ENCODE measurements around the gene SGSM2. TPM values are rescaled to one million over a fixed set of nuclear protein-coding genes. Genes with fewer than 3 reads are reported as not detected.

SGSM2 gene
- total and polyA plus RNA-seq, 2 donors (not counting 1 experiment from before 2014, with no cell fraction given): 139 to 181 TPM

DNA sequence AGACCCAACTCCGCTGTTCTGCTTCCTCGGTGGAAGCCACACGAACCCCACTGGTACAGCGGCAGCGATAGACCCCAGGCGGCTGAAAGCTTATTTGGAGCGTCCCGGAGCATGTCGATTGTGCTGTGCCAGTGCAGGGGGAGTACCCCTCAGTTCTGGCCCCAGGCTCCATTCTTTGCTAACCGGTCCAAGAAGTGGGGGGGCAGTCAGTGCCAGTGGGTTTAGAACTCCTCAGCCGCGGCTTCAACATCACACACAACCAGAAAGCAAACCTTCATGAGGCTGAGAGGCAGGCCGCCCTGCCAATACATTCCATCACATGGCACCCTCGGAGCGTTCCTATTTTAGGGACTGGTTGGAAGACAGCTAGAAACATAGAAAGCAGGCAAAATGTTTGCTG is 65.2 kb downstream of the SGSM2 start:
- no peaks in the 10 kb centered on the region for H3K27me3 Mint-ChIP-seq
- H3K4me1 Mint-ChIP-seq: peaks cover 28% of the 10 kb centered on the region
- intact Hi-C loops (cut with micrococcal nuclease): loop anchor here (1.0 to 5.0 kb wide), 3 partner anchors 66 to 775 kb away; partner anchors contain the start of genes SLC43A2 and TSR1

DNA sequence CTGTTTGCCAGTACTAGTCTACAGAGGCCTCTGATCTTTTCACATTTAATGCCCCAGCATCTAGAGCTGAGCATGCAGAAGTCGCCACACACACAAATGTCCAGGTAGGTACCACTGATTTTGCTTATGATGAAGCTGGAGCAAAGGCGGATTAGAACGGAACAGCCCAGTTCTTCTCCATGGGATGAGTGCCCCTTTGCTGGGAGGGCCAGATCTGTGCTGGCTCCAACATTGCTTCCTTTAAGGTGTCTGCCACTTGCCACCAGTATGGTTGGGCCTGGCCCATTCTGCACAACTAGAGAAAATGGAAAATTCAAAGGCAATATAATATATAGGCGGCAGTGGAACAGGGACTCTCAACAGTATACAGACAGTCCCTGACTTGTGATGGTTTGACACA is 65.7 kb downstream of the SGSM2 start:
- DNase-seq (no peak), ATAC-seq (ENCODE audit: low read depth) (no peak)
- Histone ChIP-seq H3K27me3 (replicated peaks in 1 of 4; ENCODE audit: control extremely low read depth in 1 of 4, control insufficient read depth in 3 of 4, insufficient read depth in 4 of 4, low read length in 3 of 4) (no peaks in the 10 kb centered on the region), H3K9ac (ENCODE audit: low read length) (no peak overlapping the region), H3K79me2 (ENCODE audit: control insufficient read depth, insufficient read depth, low read length) (peaks cover 19% of the 10 kb centered on the region), H4K20me1 (ENCODE audit: control insufficient read depth, insufficient read depth, low read length, poor library complexity, severe bottlenecking) (peaks cover 13% of the 10 kb centered on the region), H3K4me2 (replicated peaks; ENCODE audit: low read depth, low read length, poor library complexity, severe bottlenecking) (peak overlapping the region; percentile 98), H3K27ac (ENCODE audit: low read length in 2 of 2) (no peak overlapping the region), H3K4me1 (ENCODE audit: control insufficient read depth in 2 of 2, insufficient read depth in 2 of 2, low read length in 2 of 2) (peaks cover 18 to 22% of the 10 kb centered on the region in 2 donors), H2AFZ (ENCODE audit: insufficient read depth, low read depth, low read length, poor library complexity, severe bottlenecking) (no peak overlapping the region), H3K9me3 (ENCODE audit: control extremely low read depth in 1 of 3, control insufficient read depth in 2 of 3, insufficient read depth in 1 of 3, low read length in 2 of 3) (no peaks in the 10 kb centered on the region), H3K4me3 (ENCODE audit: control extremely low read depth in 1 of 5, extremely low read depth in 1 of 5, insufficient read depth in 1 of 5, low read depth in 2 of 5, low read length in 4 of 5) (no peak overlapping the region), H3K36me3 (replicated peaks in 1 of 2; ENCODE audit: control extremely low read depth in 1 of 2, control insufficient read depth in 1 of 2, extremely low read depth in 1 of 2, insufficient read depth in 2 of 2, low read length in 1 of 2) (no peaks in the 10 kb centered on the region)
- H3K4me1 Mint-ChIP-seq: peaks cover 23% of the 10 kb centered on the region
- no peak for TF ChIP-seq EZH2 (IDR thresholded peaks at IDR 0.05; ENCODE audit: borderline replicate concordance, insufficient read depth, low read depth, low read length, poor library complexity, severe bottlenecking)
- H3K9me3 Mint-ChIP-seq (ENCODE audit: insufficient read depth): no peaks in the 10 kb centered on the region
- CTCF ChIA-PET: interaction anchor here (1.1 to 7.4 kb wide), 4 partner anchors 11 to 21 kb away, joined by 4 to 76 read pairs (median 38); no protein-coding TSS in a partner anchor
- POLR2A ChIA-PET: interaction anchor here (0.5 to 2.5 kb wide), 3 partner anchors 8 to 360 kb away, joined by 3 to 51 read pairs (median 5); no protein-coding TSS in a partner anchor
- no peaks in the 10 kb centered on the region for H3K27me3 Mint-ChIP-seq
- peak overlapping the region; percentile 63 for H3K27ac Mint-ChIP-seq
- H3K4me3 Mint-ChIP-seq: peak overlapping the region; percentile 89
- intact Hi-C loops (cut with micrococcal nuclease): loop anchor here (5.0 kb wide), 2 partner anchors 599 to 776 kb away; partner anchors contain the start of gene SLC43A2
- WGBS (ENCODE audit: insufficient coverage): 100% methylated on average over 4 of the region's 4 CpGs

More for the DNA sequence above, 65.2 kb downstream of the SGSM2 start:
- DNase-seq: no peak
- Histone ChIP-seq H3K4me2 (replicated peaks; ENCODE audit: low read depth, low read length, poor library complexity, severe bottlenecking) (peak overlapping the region; percentile 98), H2AFZ (ENCODE audit: insufficient read depth, low read depth, low read length, poor library complexity, severe bottlenecking) (peak overlapping the region; percentile 67), H4K20me1 (ENCODE audit: control insufficient read depth, insufficient read depth, low read length, poor library complexity, severe bottlenecking) (peaks cover 18% of the 10 kb centered on the region), H3K27me3 (replicated peaks in 1 of 4; ENCODE audit: control extremely low read depth in 1 of 4, control insufficient read depth in 3 of 4, insufficient read depth in 4 of 4, low read length in 3 of 4) (no peaks in the 10 kb centered on the region), H3K79me2 (ENCODE audit: control insufficient read depth, insufficient read depth, low read length) (peaks cover 24% of the 10 kb centered on the region), H3K27ac (ENCODE audit: low read length in 2 of 2) (peak overlapping the region; percentile 63 to 65), H3K4me3 (ENCODE audit: control extremely low read depth in 1 of 5, extremely low read depth in 1 of 5, insufficient read depth in 1 of 5, low read depth in 2 of 5, low read length in 4 of 5) (peak overlapping the region; percentile 51 to 96 (median 77)), H3K36me3 (replicated peaks in 1 of 2; ENCODE audit: control extremely low read depth in 1 of 2, control insufficient read depth in 1 of 2, extremely low read depth in 1 of 2, insufficient read depth in 2 of 2, low read length in 1 of 2) (no peaks in the 10 kb centered on the region), H3K9me3 (ENCODE audit: control extremely low read depth in 1 of 3, control insufficient read depth in 2 of 3, insufficient read depth in 1 of 3, low read length in 2 of 3) (no peaks in the 10 kb centered on the region), H3K4me1 (ENCODE audit: control insufficient read depth in 2 of 2, insufficient read depth in 2 of 2, low read length in 2 of 2) (peaks cover 23 to 27% of the 10 kb centered on the region in 2 donors), H3K9ac (ENCODE audit: low read length) (peak overlapping the region; percentile 67)
- 19% methylated on average over 11 of the region's 15 CpGs for WGBS (ENCODE audit: insufficient coverage)
- CTCF ChIA-PET: interaction anchor here (1.1 to 7.4 kb wide), 5 partner anchors 10 to 191 kb away, joined by 3 to 76 read pairs (median 4); partner anchors contain the start of gene PAFAH1B1
- peak overlapping the region; percentile 89 for H3K4me3 Mint-ChIP-seq
- H3K27ac Mint-ChIP-seq: peak overlapping the region; percentile 90
- TF ChIP-seq EZH2 (IDR thresholded peaks at IDR 0.05; ENCODE audit: borderline replicate concordance, insufficient read depth, low read depth, low read length, poor library complexity, severe bottlenecking): no peak
- TF ChIP-seq, protein P1, sequence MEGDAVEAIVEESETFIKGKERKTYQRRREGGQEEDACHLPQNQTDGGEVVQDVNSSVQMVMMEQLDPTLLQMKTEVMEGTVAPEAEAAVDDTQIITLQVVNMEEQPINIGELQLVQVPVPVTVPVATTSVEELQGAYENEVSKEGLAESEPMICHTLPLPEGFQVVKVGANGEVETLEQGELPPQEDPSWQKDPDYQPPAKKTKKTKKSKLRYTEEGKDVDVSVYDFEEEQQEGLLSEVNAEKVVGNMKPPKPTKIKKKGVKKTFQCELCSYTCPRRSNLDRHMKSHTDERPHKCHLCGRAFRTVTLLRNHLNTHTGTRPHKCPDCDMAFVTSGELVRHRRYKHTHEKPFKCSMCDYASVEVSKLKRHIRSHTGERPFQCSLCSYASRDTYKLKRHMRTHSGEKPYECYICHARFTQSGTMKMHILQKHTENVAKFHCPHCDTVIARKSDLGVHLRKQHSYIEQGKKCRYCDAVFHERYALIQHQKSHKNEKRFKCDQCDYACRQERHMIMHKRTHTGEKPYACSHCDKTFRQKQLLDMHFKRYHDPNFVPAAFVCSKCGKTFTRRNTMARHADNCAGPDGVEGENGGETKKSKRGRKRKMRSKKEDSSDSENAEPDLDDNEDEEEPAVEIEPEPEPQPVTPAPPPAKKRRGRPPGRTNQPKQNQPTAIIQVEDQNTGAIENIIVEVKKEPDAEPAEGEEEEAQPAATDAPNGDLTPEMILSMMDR (IDR thresholded peaks at IDR 0.05): no peak
- ATAC-seq (ENCODE audit: low read depth): no peak
- H3K9me3 Mint-ChIP-seq (ENCODE audit: insufficient read depth): no peaks in the 10 kb centered on the region
- POLR2A ChIA-PET: interaction anchor here (0.6 to 2.5 kb wide), 2 partner anchors 10 to 360 kb away, joined by 3 to 51 read pairs; no protein-coding TSS in a partner anchor
